Activated CD4-positive, alpha-beta T cell treated with anti-CD3 and anti-CD28 coated beads for 36 hours (primary cell): Measurements from ENCODE around the gene UBE3B. TPM values are rescaled to one million over a fixed set of nuclear protein-coding genes. Genes with fewer than 3 reads are reported as not detected.
A peak's percentile ranks its signal among the peaks of the same experiment; 100 is the strongest.

ENCODE experiments used
- ATAC-seq: fragments of 200-7000 bp; cut with Tn5 transposase; one replicate; pipeline ENCODE4 v1.10.0; 2021; ENCODE audit warnings: mild to moderate bottlenecking, moderate library complexity
- CTCF ChIA-PET: fragments of 350-600 bp; sonication (Branson Sonifier 250); formaldehyde crosslinking; loops from one replicate; lab custom pipeline; 2021; ENCODE audit warnings: antibody characterized with exemption; lab: Charles Lee
- POLR2A ChIA-PET: fragments of 350-600 bp; sonication (Branson Sonifier 250); formaldehyde crosslinking; loops from one replicate; lab custom pipeline; 2021; ENCODE audit warnings: antibody characterized with exemption, inconsistent platforms; lab: Charles Lee
- DNase-seq: peaks from one replicate; pipeline ENCODE4 v3.0.0-alpha.2; 2020
- H3K27ac Mint-ChIP-seq: one replicate; pipeline ENCODE4 v1.8.0; 2021; ENCODE audit warnings: mixed read lengths
- H3K27me3 Mint-ChIP-seq: one replicate; pipeline ENCODE4 v1.8.0; 2021; ENCODE audit warnings: mixed read lengths
- H3K36me3 Mint-ChIP-seq: one replicate; pipeline ENCODE4 v1.8.0; 2021; ENCODE audit warnings: low read depth, mixed read lengths
- H3K4me1 Mint-ChIP-seq: one replicate; pipeline ENCODE4 v1.8.0; 2021; ENCODE audit warnings: mixed read lengths
- H3K4me3 Mint-ChIP-seq: one replicate; pipeline ENCODE4 v1.8.0; 2021; ENCODE audit warnings: mild to moderate bottlenecking, moderate library complexity, mixed read lengths
- H3K9me3 Mint-ChIP-seq: one replicate; pipeline ENCODE4 v1.8.0; 2021; ENCODE audit warnings: low read depth, mixed read lengths
- intact Hi-C, 2 experiments: fragments of 100-400 bp; cut with DNase I in 1 of 2; cut with micrococcal nuclease in 1 of 2; formaldehyde crosslinking; loops; one replicate each; pipeline versions ENCODE4 v1.14.2 to v1.15.1; 2022 to 2024; cut with DNase I, micrococcal nuclease
- total RNA-seq, 2 experiments: library from RNA; stranded (reverse); gene quantifications; one replicate each; pipeline ENCODE4 v1.2.3, GENCODE V29; 2021

UBE3B gene
- total RNA-seq, 2 experiments from 2014 or later, result 25.7 to 27.2 TPM

GRCh38 chr12:109567967-109568366 is 90.5 kb downstream of the UBE3B start:
- intact Hi-C loops, result no loop called here
- H3K9me3 Mint-ChIP-seq, result no peaks in the 10 kb centered on the region
- DNase-seq (no peak), ATAC-seq (no peak)
- H3K4me3 Mint-ChIP-seq, result no peak overlapping the region
- H3K27me3 Mint-ChIP-seq, result no peaks in the 10 kb centered on the region
- ChIA-PET POLR2A (no interaction called here), CTCF (no interaction called here)
- peaks cover 38% of the 10 kb centered on the region for H3K36me3 Mint-ChIP-seq
- peaks cover 11% of the 10 kb centered on the region for H3K4me1 Mint-ChIP-seq
- H3K27ac Mint-ChIP-seq, result no peak overlapping the region

- ChIA-PET CTCF (interaction anchor here (0.6 kb wide), 1 partner anchor 238 kb away, joined by 3 read pairs; no protein-coding TSS in a partner anchor), POLR2A (no interaction called here)
- Mint-ChIP-seq H3K4me3 (no peak overlapping the region), H3K36me3 (peaks cover 34% of the 10 kb centered on the region), H3K27ac (no peak overlapping the region), H3K27me3 (no peaks in the 10 kb centered on the region), H3K9me3 (no peaks in the 10 kb centered on the region), H3K4me1 (peaks cover 12% of the 10 kb centered on the region)
- intact Hi-C loops, result no loop called here
- DNase-seq (no peak), ATAC-seq (no peak)
These were observed 91.1 kb downstream of the UBE3B start for GRCh38 chr12:109568486-109568885.

GRCh38 chr12:109571773-109572505 is 94.5 kb downstream of the UBE3B start:
- H3K27ac Mint-ChIP-seq, result no peak overlapping the region
- intact Hi-C loops, result loop anchor here (2.0 to 10.0 kb wide), 11 partner anchors 95 to 1057 kb away; partner anchors contain the start of genes SART3 (in 2 of the 2), ALKBH2 (in 1 of the 2), ANAPC7 (in 1 of the 2) and ATP2A2 (in 1 of the 2)
- ATAC-seq (no peak), DNase-seq (no peak)
- CTCF ChIA-PET, result interaction anchor here (0.6 to 1.7 kb wide), 5 partner anchors 26 to 281 kb away, joined by 3 to 7 read pairs (median 4); partner anchors contain the start of genes FAM222A, KCTD10 and UBE3B
- peak overlapping the region; percentile 90 for H3K4me3 Mint-ChIP-seq
- peaks cover 25% of the 10 kb centered on the region for H3K36me3 Mint-ChIP-seq
- POLR2A ChIA-PET, result interaction anchor here (0.6 kb wide), 1 partner anchor 9 kb away, joined by 5 read pairs; no protein-coding TSS in a partner anchor
- no peaks in the 10 kb centered on the region for H3K27me3 Mint-ChIP-seq
- H3K4me1 Mint-ChIP-seq, result peaks cover 23% of the 10 kb centered on the region
- H3K9me3 Mint-ChIP-seq, result no peaks in the 10 kb centered on the region

GRCh38 chr12:109572506-109572845 is 95.0 kb downstream of the UBE3B start:
- DNase-seq (no peak), ATAC-seq (no peak)
- Mint-ChIP-seq H3K4me1 (peaks cover 23% of the 10 kb centered on the region), H3K4me3 (peak overlapping the region; percentile 90), H3K27me3 (no peaks in the 10 kb centered on the region), H3K36me3 (peaks cover 25% of the 10 kb centered on the region), H3K27ac (peak overlapping the region; percentile 96), H3K9me3 (no peaks in the 10 kb centered on the region)
- ChIA-PET CTCF (interaction anchor here (0.6 to 1.7 kb wide), 5 partner anchors 25 to 281 kb away, joined by 3 to 7 read pairs (median 4); partner anchors contain the start of genes FAM222A, KCTD10 and UBE3B), POLR2A (interaction anchor here (0.6 to 0.9 kb wide), 2 partner anchors 10 to 16 kb away, joined by 4 to 5 read pairs; no protein-coding TSS in a partner anchor)
- intact Hi-C loops, result loop anchor here (2.0 to 10.0 kb wide), 11 partner anchors 95 to 1058 kb away; partner anchors contain the start of genes SART3 (in 2 of the 2), ALKBH2 (in 1 of the 2), ANAPC7 (in 1 of the 2) and ATP2A2 (in 1 of the 2)

- peaks cover 23% of the 10 kb centered on the region for H3K4me1 Mint-ChIP-seq
- peaks cover 22% of the 10 kb centered on the region for H3K36me3 Mint-ChIP-seq
- ATAC-seq, result peak; percentile 97
- H3K9me3 Mint-ChIP-seq, result no peaks in the 10 kb centered on the region
- intact Hi-C loops, result loop anchor here (1.0 to 10.0 kb wide), 18 partner anchors 96 to 1058 kb away; partner anchors contain the start of genes FAM222A (in 2 of the 2), KCTD10 (in 2 of the 2), SART3 (in 2 of the 2) and UBE3B (in 2 of the 2)
- POLR2A ChIA-PET, result interaction anchor here (0.5 to 0.9 kb wide), 2 partner anchors 17 to 218 kb away, joined by 3 to 4 read pairs; no protein-coding TSS in a partner anchor
- peak within 1 kb of the TSS; percentile 90 for H3K4me3 Mint-ChIP-seq
- peak; percentile 99 for DNase-seq
- CTCF ChIA-PET, result interaction anchor here (0.6 to 1.7 kb wide), 6 partner anchors 24 to 200 kb away, joined by 3 to 15 read pairs (median 4); partner anchors contain the start of gene FAM222A
- H3K27ac Mint-ChIP-seq, result peak within 1 kb of the TSS; percentile 96
- no peaks in the 10 kb centered on the region for H3K27me3 Mint-ChIP-seq
These were observed 95.8 kb downstream of the UBE3B start, which contains the start of the genes MMAB and MVK for GRCh38 chr12:109573029-109573913. Gene MMAB, minus strand, starts transcription at chr12:109573504. Its CDS starts 24 bp downstream, at chr12:109573480. Gene MVK, plus strand, starts transcription at chr12:109573794. Its CDS starts 1,029 bp downstream, at chr12:109574823.

GRCh38 chr12:109573914-109574244 is 96.4 kb downstream of the UBE3B start:
- Mint-ChIP-seq H3K4me3 (peak overlapping the region; percentile 90), H3K27ac (peak overlapping the region; percentile 96), H3K9me3 (no peaks in the 10 kb centered on the region), H3K36me3 (peaks cover 27% of the 10 kb centered on the region), H3K27me3 (no peaks in the 10 kb centered on the region), H3K4me1 (peaks cover 23% of the 10 kb centered on the region)
- ATAC-seq, result peak; percentile 3
- no peak for DNase-seq
- ChIA-PET POLR2A (interaction anchor here (0.5 kb wide), 1 partner anchor 218 kb away, joined by 3 read pairs; no protein-coding TSS in a partner anchor), CTCF (interaction anchor here (0.6 to 1.7 kb wide), 4 partner anchors 23 to 306 kb away, joined by 3 to 15 read pairs (median 6); partner anchors contain the start of genes FAM222A and GLTP)
- intact Hi-C loops, result loop anchor here (1.0 to 10.0 kb wide), 18 partner anchors 97 to 1059 kb away; partner anchors contain the start of genes FAM222A (in 2 of the 2), KCTD10 (in 2 of the 2), SART3 (in 2 of the 2) and UBE3B (in 2 of the 2)

- ChIA-PET POLR2A (no interaction called here), CTCF (interaction anchor here (0.7 to 0.9 kb wide), 2 partner anchors 22 to 293 kb away, joined by 3 to 4 read pairs; no protein-coding TSS in a partner anchor)
- H3K4me1 Mint-ChIP-seq, result peaks cover 23% of the 10 kb centered on the region
- H3K27me3 Mint-ChIP-seq, result no peaks in the 10 kb centered on the region
- DNase-seq, result no peak
- H3K36me3 Mint-ChIP-seq, result peaks cover 27% of the 10 kb centered on the region
- intact Hi-C loops, result loop anchor here (10.0 kb wide), 2 partner anchors 139 to 1061 kb away; partner anchors contain the start of genes FAM222A (in 1 of the 2) and FICD (in 1 of the 2)
- H3K9me3 Mint-ChIP-seq, result no peaks in the 10 kb centered on the region
- H3K27ac Mint-ChIP-seq, result no peak overlapping the region
- no peak for ATAC-seq
- H3K4me3 Mint-ChIP-seq, result no peak overlapping the region
These were observed 98.2 kb downstream of the UBE3B start for GRCh38 chr12:109575683-109576082.

GRCh38 chr12:109577311-109577710 is 99.9 kb downstream of the UBE3B start:
- CTCF ChIA-PET, result no interaction called here

GRCh38 chr12:109578330-109578927 is 101.0 kb downstream of the UBE3B start:
- intact Hi-C loops, result loop anchor here (10.0 kb wide), 2 partner anchors 136 to 1064 kb away; partner anchors contain the start of genes FAM222A (in 1 of the 2) and FICD (in 1 of the 2)
- POLR2A ChIA-PET, result no interaction called here
- ATAC-seq, result no peak
- Mint-ChIP-seq H3K9me3 (no peaks in the 10 kb centered on the region), H3K4me3 (no peak overlapping the region), H3K27ac (no peak overlapping the region), H3K27me3 (no peaks in the 10 kb centered on the region), H3K36me3 (peaks cover 23% of the 10 kb centered on the region), H3K4me1 (peaks cover 10% of the 10 kb centered on the region)
- CTCF ChIA-PET, result interaction anchor here (0.7 kb wide), 1 partner anchor 26 kb away, joined by 3 read pairs; no protein-coding TSS in a partner anchor
- no peak for DNase-seq

More at GRCh38 chr12:109577311-109577710, 99.9 kb downstream of the UBE3B start:
- POLR2A ChIA-PET, result no interaction called here
- intact Hi-C loops, result loop anchor here (10.0 kb wide), 2 partner anchors 137 to 1063 kb away; partner anchors contain the start of genes FAM222A (in 1 of the 2) and FICD (in 1 of the 2)
- Mint-ChIP-seq H3K27me3 (no peaks in the 10 kb centered on the region), H3K4me1 (peaks cover 18% of the 10 kb centered on the region), H3K4me3 (no peak overlapping the region), H3K9me3 (no peaks in the 10 kb centered on the region), H3K27ac (no peak overlapping the region), H3K36me3 (peaks cover 27% of the 10 kb centered on the region)
- ATAC-seq, result no peak
- DNase-seq, result no peak

GRCh38 chr12:109579639-109580038 is 102.2 kb downstream of the UBE3B start:
- no peaks in the 10 kb centered on the region for H3K9me3 Mint-ChIP-seq
- intact Hi-C loops, result loop anchor here (10.0 kb wide), 2 partner anchors 135 to 1065 kb away; partner anchors contain the start of genes FAM222A (in 1 of the 2) and FICD (in 1 of the 2)
- no peaks in the 10 kb centered on the region for H3K27me3 Mint-ChIP-seq
- no peak overlapping the region for H3K4me3 Mint-ChIP-seq
- ChIA-PET POLR2A (no interaction called here), CTCF (no interaction called here)
- H3K4me1 Mint-ChIP-seq, result peaks cover 4% of the 10 kb centered on the region
- no peak overlapping the region for H3K27ac Mint-ChIP-seq
- H3K36me3 Mint-ChIP-seq, result peaks cover 25% of the 10 kb centered on the region
- ATAC-seq (no peak), DNase-seq (no peak)
